ENCODE data around the gene COL11A1. TPM values are rescaled to one million over a fixed set of nuclear protein-coding genes. Genes with fewer than 3 reads are reported as not detected.

Gene COL11A1
- total RNA-seq, 1 experiment from 2014 or later = 0.05 TPM

DNA sequence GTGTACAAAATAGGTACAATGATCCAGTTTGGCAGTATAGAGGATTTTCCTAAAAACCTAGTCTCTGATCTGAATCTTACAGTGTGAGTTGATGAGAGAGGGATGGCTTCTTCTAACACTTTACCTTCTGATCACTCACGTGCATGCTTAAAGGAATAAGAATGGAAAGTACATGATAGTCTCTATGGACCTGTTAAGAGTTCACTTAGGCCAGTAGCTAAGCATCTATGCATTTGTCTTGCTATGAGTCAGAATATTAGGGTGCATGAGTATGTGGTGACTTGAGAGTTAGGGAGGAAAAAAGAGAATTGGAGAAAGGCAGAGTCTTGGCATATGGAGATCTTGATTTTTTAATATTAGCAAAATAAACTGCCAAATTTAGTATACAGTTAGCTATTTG is 206.3 kb downstream of the COL11A1 start:
- Histone ChIP-seq H3K4me3 (replicated peaks in 1 of 2; ENCODE audit: low read depth in 1 of 2, low read length in 2 of 2) (no peak overlapping the region), H2AFZ (ENCODE audit: low read depth, low read length, poor library complexity, severe bottlenecking) (no peak overlapping the region), H3K27me3 (ENCODE audit: insufficient read depth, low read length) (no peaks in the 10 kb centered on the region), H3K9me2 (ENCODE audit: insufficient read depth) (no peaks in the 10 kb centered on the region), H3K79me2 (ENCODE audit: insufficient read depth, low read length) (no peaks in the 10 kb centered on the region), H4K20me1 (ENCODE audit: insufficient read depth) (no peaks in the 10 kb centered on the region), H3K4me2 (ENCODE audit: low read length) (no peak overlapping the region), H3K36me3 (ENCODE audit: control insufficient read depth in 1 of 2, insufficient read depth in 2 of 2, low read length in 2 of 2) (no peaks in the 10 kb centered on the region), H3K27ac (ENCODE audit: low read depth, low read length) (no peak overlapping the region), H3K9me3 (ENCODE audit: control insufficient read depth in 1 of 2, insufficient read depth in 1 of 2, low read depth in 1 of 2, low read length in 2 of 2) (no peaks in the 10 kb centered on the region), H3K9ac (ENCODE audit: low read length) (no peak overlapping the region), H3K4me1 (ENCODE audit: control insufficient read depth in 1 of 2, insufficient read depth in 2 of 2, low read length in 2 of 2) (peaks cover 0 to 5% of the 10 kb centered on the region in 2 experiments; a peak in 2 of 4 replicates)
- TF ChIP-seq POLR2AphosphoS5 (IDR thresholded peaks at IDR 0.05; ENCODE audit: low read depth, low read length) (no peak), CEBPB (IDR thresholded peaks at IDR 0.05; ENCODE audit: low read depth) (no peak), CBX3 (IDR thresholded peaks at IDR 0.05; ENCODE audit: low read depth) (no peak), FOSL1 (IDR thresholded peaks at IDR 0.05; ENCODE audit: low read depth) (no peak), ZFX (IDR thresholded peaks at IDR 0.05) (no peak), SIN3A (IDR thresholded peaks at IDR 0.05; ENCODE audit: low read depth) (no peak), EZH2 (IDR thresholded peaks at IDR 0.05) (no peak), JUND (IDR thresholded peaks at IDR 0.05) (no peak), EGR1 (IDR thresholded peaks at IDR 0.05; ENCODE audit: low read depth) (no peak), TCF7L2 (IDR thresholded peaks at IDR 0.05; ENCODE audit: borderline replicate concordance, extremely low read depth, insufficient read depth, insufficient read length) (no peak), RAD21 (IDR thresholded peaks at IDR 0.05; ENCODE audit: low read depth) (no peak)
- TF ChIP-seq, protein P1, sequence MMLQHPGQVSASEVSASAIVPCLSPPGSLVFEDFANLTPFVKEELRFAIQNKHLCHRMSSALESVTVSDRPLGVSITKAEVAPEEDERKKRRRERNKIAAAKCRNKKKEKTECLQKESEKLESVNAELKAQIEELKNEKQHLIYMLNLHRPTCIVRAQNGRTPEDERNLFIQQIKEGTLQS (IDR thresholded peaks at IDR 0.05) = no peak
- TF ChIP-seq, protein P2, sequence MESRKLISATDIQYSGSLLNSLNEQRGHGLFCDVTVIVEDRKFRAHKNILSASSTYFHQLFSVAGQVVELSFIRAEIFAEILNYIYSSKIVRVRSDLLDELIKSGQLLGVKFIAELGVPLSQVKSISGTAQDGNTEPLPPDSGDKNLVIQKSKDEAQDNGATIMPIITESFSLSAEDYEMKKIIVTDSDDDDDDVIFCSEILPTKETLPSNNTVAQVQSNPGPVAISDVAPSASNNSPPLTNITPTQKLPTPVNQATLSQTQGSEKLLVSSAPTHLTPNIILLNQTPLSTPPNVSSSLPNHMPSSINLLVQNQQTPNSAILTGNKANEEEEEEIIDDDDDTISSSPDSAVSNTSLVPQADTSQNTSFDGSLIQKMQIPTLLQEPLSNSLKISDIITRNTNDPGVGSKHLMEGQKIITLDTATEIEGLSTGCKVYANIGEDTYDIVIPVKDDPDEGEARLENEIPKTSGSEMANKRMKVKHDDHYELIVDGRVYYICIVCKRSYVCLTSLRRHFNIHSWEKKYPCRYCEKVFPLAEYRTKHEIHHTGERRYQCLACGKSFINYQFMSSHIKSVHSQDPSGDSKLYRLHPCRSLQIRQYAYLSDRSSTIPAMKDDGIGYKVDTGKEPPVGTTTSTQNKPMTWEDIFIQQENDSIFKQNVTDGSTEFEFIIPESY (IDR thresholded peaks at IDR 0.05; ENCODE audit: extremely low read depth, insufficient replicate concordance, low read length) = no peak
- TF ChIP-seq, protein P3, sequence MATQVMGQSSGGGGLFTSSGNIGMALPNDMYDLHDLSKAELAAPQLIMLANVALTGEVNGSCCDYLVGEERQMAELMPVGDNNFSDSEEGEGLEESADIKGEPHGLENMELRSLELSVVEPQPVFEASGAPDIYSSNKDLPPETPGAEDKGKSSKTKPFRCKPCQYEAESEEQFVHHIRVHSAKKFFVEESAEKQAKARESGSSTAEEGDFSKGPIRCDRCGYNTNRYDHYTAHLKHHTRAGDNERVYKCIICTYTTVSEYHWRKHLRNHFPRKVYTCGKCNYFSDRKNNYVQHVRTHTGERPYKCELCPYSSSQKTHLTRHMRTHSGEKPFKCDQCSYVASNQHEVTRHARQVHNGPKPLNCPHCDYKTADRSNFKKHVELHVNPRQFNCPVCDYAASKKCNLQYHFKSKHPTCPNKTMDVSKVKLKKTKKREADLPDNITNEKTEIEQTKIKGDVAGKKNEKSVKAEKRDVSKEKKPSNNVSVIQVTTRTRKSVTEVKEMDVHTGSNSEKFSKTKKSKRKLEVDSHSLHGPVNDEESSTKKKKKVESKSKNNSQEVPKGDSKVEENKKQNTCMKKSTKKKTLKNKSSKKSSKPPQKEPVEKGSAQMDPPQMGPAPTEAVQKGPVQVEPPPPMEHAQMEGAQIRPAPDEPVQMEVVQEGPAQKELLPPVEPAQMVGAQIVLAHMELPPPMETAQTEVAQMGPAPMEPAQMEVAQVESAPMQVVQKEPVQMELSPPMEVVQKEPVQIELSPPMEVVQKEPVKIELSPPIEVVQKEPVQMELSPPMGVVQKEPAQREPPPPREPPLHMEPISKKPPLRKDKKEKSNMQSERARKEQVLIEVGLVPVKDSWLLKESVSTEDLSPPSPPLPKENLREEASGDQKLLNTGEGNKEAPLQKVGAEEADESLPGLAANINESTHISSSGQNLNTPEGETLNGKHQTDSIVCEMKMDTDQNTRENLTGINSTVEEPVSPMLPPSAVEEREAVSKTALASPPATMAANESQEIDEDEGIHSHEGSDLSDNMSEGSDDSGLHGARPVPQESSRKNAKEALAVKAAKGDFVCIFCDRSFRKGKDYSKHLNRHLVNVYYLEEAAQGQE (IDR thresholded peaks at IDR 0.05; ENCODE audit: low read depth) = no peak
- TF ChIP-seq, protein P4, sequence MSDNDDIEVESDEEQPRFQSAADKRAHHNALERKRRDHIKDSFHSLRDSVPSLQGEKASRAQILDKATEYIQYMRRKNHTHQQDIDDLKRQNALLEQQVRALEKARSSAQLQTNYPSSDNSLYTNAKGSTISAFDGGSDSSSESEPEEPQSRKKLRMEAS (IDR thresholded peaks at IDR 0.05) = no peak
- TF ChIP-seq, protein P5, sequence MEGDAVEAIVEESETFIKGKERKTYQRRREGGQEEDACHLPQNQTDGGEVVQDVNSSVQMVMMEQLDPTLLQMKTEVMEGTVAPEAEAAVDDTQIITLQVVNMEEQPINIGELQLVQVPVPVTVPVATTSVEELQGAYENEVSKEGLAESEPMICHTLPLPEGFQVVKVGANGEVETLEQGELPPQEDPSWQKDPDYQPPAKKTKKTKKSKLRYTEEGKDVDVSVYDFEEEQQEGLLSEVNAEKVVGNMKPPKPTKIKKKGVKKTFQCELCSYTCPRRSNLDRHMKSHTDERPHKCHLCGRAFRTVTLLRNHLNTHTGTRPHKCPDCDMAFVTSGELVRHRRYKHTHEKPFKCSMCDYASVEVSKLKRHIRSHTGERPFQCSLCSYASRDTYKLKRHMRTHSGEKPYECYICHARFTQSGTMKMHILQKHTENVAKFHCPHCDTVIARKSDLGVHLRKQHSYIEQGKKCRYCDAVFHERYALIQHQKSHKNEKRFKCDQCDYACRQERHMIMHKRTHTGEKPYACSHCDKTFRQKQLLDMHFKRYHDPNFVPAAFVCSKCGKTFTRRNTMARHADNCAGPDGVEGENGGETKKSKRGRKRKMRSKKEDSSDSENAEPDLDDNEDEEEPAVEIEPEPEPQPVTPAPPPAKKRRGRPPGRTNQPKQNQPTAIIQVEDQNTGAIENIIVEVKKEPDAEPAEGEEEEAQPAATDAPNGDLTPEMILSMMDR (IDR thresholded peaks at IDR 0.05 in 2 of 3, conservative IDR thresholded peaks at IDR 0.05 in 1 of 3; ENCODE audit: borderline replicate concordance in 1 of 3, insufficient read depth in 1 of 3, low read depth in 2 of 3, low read length in 2 of 3) = no peak
- no TSS peak for BruUV-seq (replicated peaks)
- no peak for DNase-seq (ENCODE audit: low read depth, low spot score)
- POLR2A ChIA-PET = no interaction called here
- RAD21 ChIA-PET (ENCODE audit: low non-redundant PET in 1 of 2, low total read pairs in 2 of 2, uncharacterized antibody in 2 of 2, unreplicated experiment in 2 of 2) = no interaction called here
- no peak for ATAC-seq
- intact Hi-C loops (cut with micrococcal nuclease) = no loop called here
- CTCF ChIA-PET = no interaction called here
